H1 (cell line): ENCODE measurements around the gene TSC1. TPM values are rescaled to one million over a fixed set of nuclear protein-coding genes. Genes with fewer than 3 reads are reported as not detected.

Source experiments
- HDAC6 ChIP-seq: IDR thresholded peaks from one replicate; pipeline ENCODE4 v1.7.1; 2012; ENCODE audit warnings: low read depth, mild to moderate bottlenecking, inconsistent platforms, low read length, moderate library complexity
- JUND ChIP-seq: IDR thresholded peaks from 2 replicates; pipeline ENCODE4 v1.6.1; 2011; ENCODE audit warnings: mild to moderate bottlenecking, improper control_type of control experiment, low read length
- polyA plus RNA-seq, 7 experiments: library from polyadenylated mRNA; depleted of rRNA in 3 of 7; stranded (reverse) in 5 of 7; unstranded in 2 of 7; fragments of >200 nt in 5 of 7; fragments of 200-250 nt in 2 of 7; gene quantifications; 1 replicate in 5 of 7; 2 replicates in 1 of 7; 4 replicates in 1 of 7; pipeline versions ENCODE4 v1.2.1 to v1.2.3, GENCODE V29; 2011 to 2013; ENCODE audit warnings: missing spikeins in 2 of 7, mixed read lengths in 2 of 7
- total RNA-seq: library from RNA; stranded (reverse); fragmentation: NEBNext Ultra II Directional; extraction: Animal tissue kit (Norgen Biotek cat#: 25700); gene quantifications from 2 replicates; pipeline ENCODE4 v1.2.1, GENCODE V29; 2021
- TF ChIP-seq, protein P1 (sequence below), 3 experiments: IDR thresholded peaks; 1 replicate in 2 of 3; 2 replicates in 1 of 3; pipeline versions ENCODE4 v1.5.1 to v1.6.1; 2011; ENCODE audit warnings: low read length in 3 of 3, mild to moderate bottlenecking in 3 of 3, inconsistent platforms in 2 of 3, low read depth in 1 of 3, moderate library complexity in 1 of 3; ENCODE audit not compliant: insufficient read depth in 1 of 3; ENCODE audit errors: control extremely low read depth in 1 of 3

The TSC1 gene
- total and polyA plus RNA-seq, 2 of the 8 experiments (the other 6 are each of a cell fraction or from before 2014, with no cell fraction given), result 37.2 to 46.0 TPM

DNA sequence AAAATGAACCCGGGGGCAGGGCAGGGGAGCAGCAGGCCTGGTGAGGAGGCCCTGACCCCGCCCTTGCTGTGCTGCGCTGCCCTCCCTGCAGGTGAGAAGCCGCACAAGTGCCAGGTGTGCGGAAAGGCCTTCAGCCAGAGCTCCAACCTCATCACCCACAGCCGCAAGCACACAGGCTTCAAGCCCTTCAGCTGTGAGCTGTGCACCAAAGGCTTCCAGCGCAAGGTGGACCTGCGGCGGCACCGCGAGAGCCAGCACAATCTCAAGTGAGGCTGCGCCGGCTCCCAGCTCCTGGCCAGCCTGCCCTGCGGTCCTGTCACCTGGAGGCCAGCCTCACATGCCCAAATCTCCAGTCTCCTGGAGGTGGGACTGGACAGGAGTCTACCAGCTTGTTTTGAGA is 46.4 kb upstream of the TSC1 start (continued):
- TF ChIP-seq, protein P1, sequence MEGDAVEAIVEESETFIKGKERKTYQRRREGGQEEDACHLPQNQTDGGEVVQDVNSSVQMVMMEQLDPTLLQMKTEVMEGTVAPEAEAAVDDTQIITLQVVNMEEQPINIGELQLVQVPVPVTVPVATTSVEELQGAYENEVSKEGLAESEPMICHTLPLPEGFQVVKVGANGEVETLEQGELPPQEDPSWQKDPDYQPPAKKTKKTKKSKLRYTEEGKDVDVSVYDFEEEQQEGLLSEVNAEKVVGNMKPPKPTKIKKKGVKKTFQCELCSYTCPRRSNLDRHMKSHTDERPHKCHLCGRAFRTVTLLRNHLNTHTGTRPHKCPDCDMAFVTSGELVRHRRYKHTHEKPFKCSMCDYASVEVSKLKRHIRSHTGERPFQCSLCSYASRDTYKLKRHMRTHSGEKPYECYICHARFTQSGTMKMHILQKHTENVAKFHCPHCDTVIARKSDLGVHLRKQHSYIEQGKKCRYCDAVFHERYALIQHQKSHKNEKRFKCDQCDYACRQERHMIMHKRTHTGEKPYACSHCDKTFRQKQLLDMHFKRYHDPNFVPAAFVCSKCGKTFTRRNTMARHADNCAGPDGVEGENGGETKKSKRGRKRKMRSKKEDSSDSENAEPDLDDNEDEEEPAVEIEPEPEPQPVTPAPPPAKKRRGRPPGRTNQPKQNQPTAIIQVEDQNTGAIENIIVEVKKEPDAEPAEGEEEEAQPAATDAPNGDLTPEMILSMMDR (IDR thresholded peaks at IDR 0.05; ENCODE audit: control extremely low read depth in 1 of 3, insufficient read depth in 1 of 3, low read depth in 1 of 3, low read length in 3 of 3), result no peak
- TF ChIP-seq JUND (no peak), HDAC6 (no peak)
